Right ventricle myocardium inferior (tissue), 1 donor: ENCODE data around the gene MEPCE. TPM values are rescaled to one million over a fixed set of nuclear protein-coding genes. Genes with fewer than 3 reads are reported as not detected.
A peak's percentile ranks its signal among the peaks of the same experiment; 100 is the strongest.
"Not testable (repeated sequence)": the region's sequence is repeated elsewhere in the genome, so short reads cannot be mapped to it uniquely, and the experiment has no call there.

Experiments used
- ATAC-seq: fragments of 200-7000 bp; cut with Tn5 transposase; one replicate; pipeline ENCODE4 v1.9.1; 2020; ENCODE audit warnings: mild to moderate bottlenecking, moderate library complexity
- DNase-seq: peaks from one replicate; pipeline ENCODE4 v3.0.0; 2021; ENCODE audit errors: missing footprints
- intact Hi-C: fragments of 100-400 bp; cut with DNase I; formaldehyde crosslinking; loops from one replicate; pipeline ENCODE4 v1.11.0; 2022
- total RNA-seq: library from RNA; stranded (reverse); fragmentation: NEBNext Ultra II Directional; extraction: Animal tissue kit (Norgen Biotek cat#: 25700); gene quantifications from one replicate; pipeline ENCODE4 v1.2.1, GENCODE V29; 2021
- donor health status: DM: no; HTN: yes; CAD: no; lungs with severe emphysema.

The MEPCE gene
- total RNA-seq, 1 donor from 2014 or later, result 24.9 TPM

GRCh38 chr7:100431286-100431735 is 1.7 kb downstream of the MEPCE start:
- intact Hi-C loops, result no loop called here
- ATAC-seq, result no peak

DNA sequence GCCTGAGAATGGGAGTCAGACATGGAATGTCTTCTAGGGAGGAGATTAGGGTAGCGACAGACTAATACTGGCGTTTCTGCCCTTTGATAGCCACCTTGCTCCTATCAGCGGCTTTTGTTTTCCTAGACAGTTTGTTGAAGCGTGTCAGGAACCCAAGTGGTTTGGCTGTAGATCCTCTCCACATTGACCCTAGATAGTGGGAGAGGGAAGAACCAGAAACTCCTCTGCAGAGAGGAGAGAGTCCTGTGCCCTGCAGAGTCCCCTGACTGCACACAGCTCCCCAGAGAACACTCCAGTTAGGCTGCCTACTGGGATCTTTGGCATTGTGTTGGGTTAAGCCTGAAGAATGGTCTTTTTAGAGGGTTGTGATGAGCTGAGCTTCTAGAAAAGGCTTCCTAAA is 2.4 kb downstream of the MEPCE start:
- DNase-seq (no peak), ATAC-seq (no peak)
- intact Hi-C loops, result no loop called here

More at GRCh38 chr7:100431286-100431735, 1.7 kb downstream of the MEPCE start:
- DNase-seq, result no peak

DNA sequence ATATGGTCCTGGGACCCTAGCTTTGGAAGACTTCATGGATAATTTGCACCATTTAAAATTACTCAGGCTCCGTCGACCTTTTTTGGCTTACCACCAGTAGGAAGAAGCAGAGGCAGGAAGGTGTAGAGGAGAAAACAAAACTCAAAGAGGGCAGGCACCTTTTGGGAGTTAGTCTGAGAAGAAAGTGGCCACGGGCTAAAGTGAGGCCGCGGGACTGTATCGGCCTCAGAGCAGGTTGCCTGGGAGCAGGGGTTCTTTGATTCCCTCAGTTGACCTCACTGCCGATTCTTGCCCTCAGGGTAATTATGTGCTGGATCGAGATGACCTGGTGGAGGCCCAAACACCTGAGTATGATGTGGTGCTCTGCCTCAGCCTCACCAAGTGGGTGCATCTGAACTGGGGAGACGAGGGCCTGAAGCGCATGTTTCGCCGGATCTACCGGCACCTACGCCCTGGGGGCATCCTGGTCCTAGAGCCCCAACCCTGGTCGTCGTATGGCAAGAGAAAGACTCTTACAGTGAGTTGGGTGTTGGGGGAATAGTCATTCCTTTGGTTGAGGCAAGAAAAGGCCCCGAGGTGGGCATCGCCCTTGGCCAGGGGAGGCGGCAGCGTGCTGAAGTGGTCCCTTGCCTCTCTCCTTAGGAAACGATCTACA is 3.1 kb downstream of the MEPCE start:
- DNase-seq (no peak), ATAC-seq (no peak)
- intact Hi-C loops, result no loop called here

GRCh38 chr7:100433276-100433591 is 3.6 kb downstream of the MEPCE start:
- DNase-seq, result no peak
- ATAC-seq, result no peak
- intact Hi-C loops, result no loop called here

DNA sequence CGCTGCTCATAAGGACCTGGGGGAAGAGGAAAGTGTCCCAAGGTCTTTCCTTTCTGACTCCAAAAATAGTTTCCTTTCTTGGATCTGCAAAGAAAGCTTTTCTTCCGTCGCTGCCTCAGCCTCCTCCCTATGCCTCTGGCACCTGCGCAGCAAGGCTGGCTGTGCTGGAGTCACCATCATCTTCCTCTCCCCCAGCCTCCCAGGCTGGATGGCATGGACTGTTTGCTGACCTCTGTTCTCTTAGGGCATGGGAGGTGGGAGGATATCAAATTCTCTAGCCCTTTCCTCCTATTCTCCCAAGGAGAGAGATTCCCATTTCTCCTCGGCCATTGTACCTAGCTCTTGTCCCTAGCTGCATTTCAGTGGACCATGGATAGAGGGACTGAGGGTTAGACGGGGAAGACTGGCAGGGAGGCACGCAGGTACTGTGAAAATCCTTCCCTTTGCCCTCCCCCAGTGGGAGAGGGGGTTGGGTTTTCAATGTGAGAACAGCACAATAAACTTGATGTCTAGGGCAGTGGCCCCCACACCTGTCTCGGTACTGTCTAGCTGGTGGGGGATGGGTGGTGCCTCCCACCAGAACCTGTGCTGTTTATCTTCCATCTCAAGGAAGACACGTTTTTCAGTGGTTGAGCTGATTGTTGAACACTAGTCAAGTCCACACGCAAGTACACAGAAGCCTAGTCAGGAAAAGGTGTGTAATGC is 4.1 kb downstream of the MEPCE start:
- intact Hi-C loops, result no loop called here
- DNase-seq (no peak), ATAC-seq (no peak)

DNA sequence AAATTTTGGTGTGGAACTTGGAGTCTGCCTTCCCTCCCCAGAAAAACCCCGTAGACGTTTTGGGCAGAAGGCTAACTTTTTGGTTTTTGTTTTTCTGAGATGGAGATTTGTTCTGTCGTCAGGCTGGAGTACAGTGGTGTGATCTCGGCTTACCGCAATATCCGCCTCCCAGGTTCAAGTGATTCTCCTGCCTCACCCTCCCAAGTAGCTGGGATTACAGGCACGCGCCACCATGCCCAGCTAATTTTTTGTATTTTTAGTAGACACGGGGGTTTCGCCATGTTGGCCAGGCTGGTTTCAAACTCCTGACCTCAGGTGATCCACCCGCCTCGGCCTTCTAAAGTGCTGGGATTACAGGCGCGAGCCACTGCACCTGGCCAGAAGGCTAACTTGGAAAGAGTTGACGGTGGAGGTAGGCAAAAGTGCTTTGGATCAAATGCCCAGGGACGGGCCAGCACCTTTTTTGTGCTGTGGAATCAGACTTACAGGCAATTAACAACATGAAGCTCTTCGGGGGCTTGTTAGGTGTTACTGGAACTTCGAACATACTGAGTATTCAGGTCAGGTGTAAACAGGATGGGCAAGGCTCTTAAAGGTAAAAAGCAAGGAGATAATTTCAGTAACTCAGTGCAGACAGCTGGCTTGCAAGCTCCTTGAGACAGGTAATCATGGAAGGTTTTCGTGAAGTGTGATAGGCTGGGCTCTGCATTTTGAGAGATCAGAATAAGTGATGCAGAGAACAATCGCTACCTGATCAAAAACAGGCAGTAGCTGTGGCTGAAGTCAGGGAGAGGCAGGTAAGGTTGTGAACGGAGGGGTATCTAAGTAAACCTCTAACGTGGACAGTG is 4.9 kb downstream of the MEPCE start:
- ATAC-seq, result no peak
- intact Hi-C loops, result no loop called here
- no peak for DNase-seq

DNA sequence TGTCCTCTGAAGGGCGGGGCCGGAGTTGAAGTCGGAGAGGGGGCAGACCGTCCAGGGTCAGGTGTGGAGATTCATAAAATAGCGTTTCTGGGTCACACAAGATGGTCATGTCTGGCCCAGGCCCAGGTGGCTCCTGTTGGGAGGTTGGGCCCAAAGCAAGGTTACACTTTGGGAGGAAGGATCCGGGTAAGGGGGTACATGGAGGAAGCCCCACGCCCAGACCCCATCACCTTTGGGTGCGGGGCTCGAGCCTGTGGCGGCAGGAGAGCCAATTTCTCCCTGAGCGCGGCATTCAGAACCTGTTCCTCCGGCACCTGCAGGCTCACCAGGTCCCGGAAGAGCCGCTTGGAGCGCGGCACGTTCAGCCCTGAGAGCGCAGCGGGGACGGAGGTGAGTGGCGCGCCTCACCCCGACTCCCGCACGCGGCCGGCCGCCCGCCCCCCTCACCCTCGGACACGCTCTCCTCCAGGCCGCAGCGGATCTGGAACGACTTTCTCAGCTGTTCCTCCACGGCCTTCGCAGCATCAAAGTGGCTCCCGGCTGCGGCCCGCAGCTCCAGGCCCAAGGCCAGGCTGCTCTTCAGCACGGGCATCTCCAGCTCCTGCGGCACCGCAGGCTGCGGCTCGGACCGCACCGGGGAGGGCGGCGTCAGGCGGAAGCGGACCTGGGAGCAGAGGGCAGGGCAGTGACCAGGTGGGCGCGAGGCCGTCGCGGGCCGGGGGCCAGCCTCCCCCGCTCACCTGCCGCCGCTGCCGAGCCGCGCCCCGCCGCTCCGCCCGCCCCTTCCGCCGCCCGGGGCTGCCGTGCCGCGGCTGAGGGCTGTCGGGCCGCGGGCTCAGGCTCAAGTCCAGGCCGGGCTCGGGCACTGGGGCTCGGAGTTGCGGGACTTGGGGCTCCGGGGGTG is 6.0 kb downstream of the MEPCE start:
- ATAC-seq, result peak; percentile 20
- intact Hi-C loops, result no loop called here
- peak; percentile 74 for DNase-seq

DNA sequence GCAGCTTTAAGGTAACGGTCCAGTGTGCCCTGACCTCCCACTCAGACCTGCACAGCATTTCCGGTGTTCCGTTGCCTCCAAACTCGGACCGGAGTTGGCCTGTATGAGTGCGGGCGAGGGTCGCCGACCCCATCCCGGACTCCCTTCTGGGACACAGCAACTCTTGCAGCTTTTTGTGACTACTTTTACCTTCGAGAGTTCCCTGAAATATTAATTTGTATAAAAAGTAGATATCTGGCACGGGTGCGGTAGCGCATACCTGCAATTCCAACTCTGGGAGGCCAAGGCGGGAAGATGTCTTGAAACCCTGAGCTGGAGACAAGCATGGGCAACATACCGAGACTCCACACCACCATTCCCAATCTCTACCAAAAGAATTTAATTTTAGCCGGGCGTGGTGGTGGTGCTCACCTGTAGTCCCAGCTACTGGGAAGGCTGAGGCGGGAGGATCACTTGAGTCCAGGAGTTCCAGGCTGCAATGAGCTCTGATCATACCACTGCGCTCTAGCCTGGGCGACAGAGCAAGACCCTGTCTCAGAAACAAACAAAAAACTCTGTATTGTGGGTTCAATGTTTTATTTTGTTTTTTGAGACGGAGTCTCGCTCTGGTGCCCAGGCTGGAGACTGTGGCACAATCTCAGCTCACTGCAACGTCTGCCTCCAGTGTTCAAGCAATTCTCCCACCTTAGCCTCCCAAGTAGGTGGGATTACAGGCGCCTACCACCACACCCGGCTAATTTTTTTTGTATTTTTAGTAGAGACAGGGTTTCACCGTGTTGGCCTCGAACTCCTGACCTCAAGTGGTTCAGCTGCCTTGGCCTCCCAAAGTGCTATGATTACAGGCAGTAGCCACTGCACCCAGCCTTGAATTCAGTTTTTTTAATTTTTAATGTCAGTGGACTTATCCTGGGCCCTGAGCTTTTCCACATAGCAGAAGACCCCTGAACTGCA is 7.8 kb downstream of the MEPCE start:
- intact Hi-C loops, result no loop called here
- no peak for DNase-seq
- ATAC-seq, result no peak

GRCh38 chr7:100438172-100438571 is 8.5 kb downstream of the MEPCE start:
- intact Hi-C loops, result no loop called here
- DNase-seq, result no peak
- ATAC-seq, result no peak

GRCh38 chr7:100438731-100439130 is 9.1 kb downstream of the MEPCE start:
- ATAC-seq, intact Hi-C loops, DNase-seq: not testable (repeated sequence)

DNA sequence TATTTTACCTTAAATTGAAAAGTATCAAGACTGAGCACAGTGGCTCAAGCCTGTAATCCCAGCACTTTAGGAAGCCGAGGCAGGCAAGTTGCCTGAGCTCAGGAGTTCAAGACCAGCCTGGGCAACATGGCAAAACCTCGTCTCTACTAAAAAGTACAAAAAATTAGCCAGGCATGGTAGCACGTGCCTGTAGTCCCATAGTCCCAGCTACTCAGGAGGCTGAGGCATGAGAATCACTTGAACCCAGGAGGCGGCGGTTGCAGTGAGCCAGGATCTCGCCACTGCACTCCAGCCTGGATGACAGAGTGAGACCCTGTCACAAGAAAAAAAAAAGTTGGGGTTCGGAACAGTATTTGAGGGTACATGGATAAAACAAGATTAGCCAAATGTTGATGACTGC is 9.6 kb downstream of the MEPCE start:
- DNase-seq, ATAC-seq, intact Hi-C loops: not testable (repeated sequence)

DNA sequence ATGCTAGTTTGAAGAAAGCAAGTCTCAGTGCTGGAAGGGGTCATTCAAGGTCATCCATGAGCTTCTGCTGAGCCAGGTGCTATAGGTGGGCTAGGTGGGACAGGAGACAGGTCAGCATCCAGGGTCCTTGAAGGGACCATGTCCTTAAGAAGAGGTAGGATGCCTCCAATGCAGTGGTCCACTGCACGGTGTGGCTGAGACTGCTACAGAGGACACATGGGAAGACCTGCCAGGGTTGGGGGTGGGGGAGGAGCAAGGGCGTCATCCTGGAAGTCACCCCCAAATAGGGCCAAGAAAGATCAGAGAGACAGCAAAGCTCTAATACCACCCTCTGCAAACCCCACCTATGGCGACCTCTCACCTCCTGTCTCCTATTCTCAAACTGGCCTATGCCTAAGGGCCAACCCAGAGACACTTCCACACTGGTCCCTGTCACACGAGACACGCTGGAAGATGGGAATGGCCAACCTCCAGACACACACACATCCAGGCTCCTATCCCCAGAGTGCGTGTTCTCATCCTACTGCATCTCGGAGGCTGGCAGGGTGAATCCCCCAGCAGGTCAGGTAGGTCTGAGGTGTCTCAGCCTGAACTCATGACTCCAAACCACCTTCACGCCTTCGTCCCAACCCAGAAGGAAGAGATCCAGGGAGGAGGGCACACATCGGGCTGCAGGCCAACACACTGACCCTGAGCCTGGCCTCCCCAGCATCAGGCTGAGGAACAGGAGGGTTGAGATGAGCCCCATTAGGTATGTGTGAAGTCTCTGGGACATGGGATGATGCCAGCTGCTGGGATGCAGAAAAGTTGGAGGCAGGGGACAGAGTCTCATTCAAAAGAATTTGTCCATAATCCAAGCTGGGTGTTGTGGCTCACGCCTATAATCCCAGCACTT is 12.3 kb downstream of the MEPCE start:
- intact Hi-C loops, result no loop called here

DNA sequence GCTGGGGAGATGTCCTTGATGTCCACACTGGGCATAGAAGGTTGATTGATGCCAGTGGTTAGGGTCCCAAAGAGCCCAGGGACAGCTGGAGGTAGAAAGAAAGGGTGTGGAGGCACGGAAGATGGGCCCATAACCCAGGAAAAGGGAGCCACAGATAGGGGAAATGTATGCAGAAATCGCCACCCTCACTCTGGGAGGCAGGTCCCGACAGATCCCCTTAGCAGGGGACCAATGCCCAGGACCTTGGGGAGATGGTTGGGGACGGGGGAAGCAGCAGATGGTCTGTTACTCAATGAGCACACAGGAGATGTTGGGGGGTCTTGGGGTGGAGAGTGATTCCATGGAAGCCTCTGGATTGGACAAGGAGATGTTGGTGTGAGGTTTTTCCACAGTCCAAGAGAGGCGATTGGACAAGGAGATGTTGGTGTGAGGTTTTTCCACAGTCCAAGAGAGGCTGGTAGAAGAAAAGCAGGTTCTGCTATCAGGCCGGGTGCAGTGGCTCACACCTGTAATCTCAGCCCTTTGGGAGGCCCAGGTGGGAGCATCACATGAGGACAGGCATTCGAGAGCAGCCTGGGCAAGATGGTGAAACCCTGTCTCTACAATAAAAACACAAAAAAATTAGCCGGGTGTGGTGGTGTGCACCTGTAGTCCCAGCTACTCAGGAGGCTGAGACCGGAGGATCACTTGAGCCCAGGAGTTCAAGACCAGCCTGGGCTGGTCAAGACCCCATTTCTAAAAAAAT is 13.6 kb downstream of the MEPCE start:
- ATAC-seq, result no peak
- intact Hi-C loops, result no loop called here

More for the DNA sequence above, 12.3 kb downstream of the MEPCE start:
- ATAC-seq, result no peak
- DNase-seq, result no peak

GRCh38 chr7:100444311-100445278 is 15.0 kb downstream of the MEPCE start:
- DNase-seq, result peak; percentile 53
- ATAC-seq, result peak; percentile 40
- intact Hi-C loops, result no loop called here

More for the DNA sequence above, 13.6 kb downstream of the MEPCE start:
- no peak for DNase-seq

DNA sequence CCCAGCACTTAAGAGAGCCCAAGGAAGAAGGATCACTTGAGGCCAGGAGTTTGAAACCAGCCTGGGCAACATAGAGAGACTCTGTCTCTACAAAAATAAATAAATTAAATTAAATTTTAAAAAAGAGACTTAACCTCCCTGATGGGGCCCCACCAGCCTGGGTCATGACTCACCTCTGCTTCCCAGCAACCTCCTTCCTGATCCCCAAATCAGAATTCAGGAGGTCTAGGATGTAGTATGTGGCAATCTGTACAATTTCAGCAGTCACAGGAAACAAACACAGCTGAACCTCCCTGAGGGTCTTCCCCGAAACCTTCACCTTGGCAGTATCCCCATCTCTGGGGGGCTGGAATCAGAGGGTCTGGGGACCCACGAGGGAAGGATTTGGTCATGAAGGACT is 16.4 kb downstream of the MEPCE start:
- no peak for DNase-seq
- intact Hi-C loops, result no loop called here
- ATAC-seq, result no peak
